C4-2B (cell line): Measurements from ENCODE around the gene TRPM1.

Source experiments
- H3K27ac ChIP-seq: fragments of 450-650 bp; 2 replicates; pipeline ENCODE4 v1.5.1; 2017
- CTCF ChIP-seq: fragments of 450-650 bp; conservative IDR thresholded peaks from 2 replicates; pipeline ENCODE4 v1.5.1; 2017; ENCODE audit warnings: mild to moderate bottlenecking
- ZFX ChIP-seq: fragments of 450-650 bp; IDR thresholded peaks from 2 replicates; pipeline ENCODE4 v1.6.1; 2017

Gene TRPM1

GRCh38 chr15:31027910-31028578, 73.5 kb downstream of the TRPM1 start:
- H3K27ac ChIP-seq: no peak overlapping the region
- TF ChIP-seq ZFX (no peak), CTCF (no peak)

- TF ChIP-seq CTCF (no peak), ZFX (no peak)
- H3K27ac ChIP-seq: no peak overlapping the region
These were observed 75.5 kb downstream of the TRPM1 start for GRCh38 chr15:31025996-31026395.

- no peak for TF ChIP-seq ZFX
- TF ChIP-seq CTCF: no peak
- no peak overlapping the region for H3K27ac ChIP-seq
These were observed 76.5 kb downstream of the TRPM1 start for GRCh38 chr15:31024979-31025378.

GRCh38 chr15:31024330-31024729, 77.2 kb downstream of the TRPM1 start:
- H3K27ac ChIP-seq: no peak overlapping the region
- TF ChIP-seq CTCF: no peak

GRCh38 chr15:31023841-31024240, 77.7 kb downstream of the TRPM1 start:
- TF ChIP-seq CTCF (no peak), ZFX (no peak)
- no peak overlapping the region for H3K27ac ChIP-seq

GRCh38 chr15:31021067-31021665, 80.4 kb downstream of the TRPM1 start:
- H3K27ac ChIP-seq: no peak overlapping the region
- TF ChIP-seq CTCF (no peak), ZFX (no peak)

GRCh38 chr15:31020542-31020941, 81.0 kb downstream of the TRPM1 start:
- H3K27ac ChIP-seq: no peak overlapping the region
- no peak for TF ChIP-seq ZFX
- TF ChIP-seq CTCF: no peak
